Stimulated activated CD8-positive, alpha-beta memory T cell treated with anti-CD3 and anti-CD28 coated beads, Interleukin-7, amount 100 ng/mL, for 1 hour (primary cell): ENCODE results near the gene SPIN2A.
"Not testable (repeated sequence)": the region's sequence is repeated elsewhere in the genome, so short reads cannot be mapped to it uniquely, and the experiment has no call there.

ENCODE experiments used
- DNase-seq, 2 donors: peaks; one replicate each; pipeline ENCODE4 v3.0.0-alpha.2; 2020; ENCODE audit warnings: low read depth in 2 of 2

SPIN2A gene

DNA sequence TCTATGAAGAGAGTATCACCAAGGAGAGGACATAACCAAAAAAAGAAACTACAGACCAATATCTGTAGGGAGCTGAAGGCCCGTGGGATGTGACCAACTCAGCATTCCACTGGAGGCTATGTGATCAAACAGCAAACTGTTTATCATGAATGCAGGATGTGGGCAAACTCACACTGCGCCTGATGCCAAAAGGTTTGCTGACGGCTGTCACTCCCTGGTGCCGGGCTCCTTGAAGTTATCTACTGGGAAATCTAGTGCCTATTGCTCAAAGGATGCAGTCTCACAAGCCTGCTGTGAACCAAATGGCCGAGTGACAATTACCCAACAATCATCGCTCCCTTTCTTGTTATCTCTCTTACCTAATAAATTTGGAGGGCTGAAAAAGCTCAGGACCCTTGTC, 34.3 kb downstream of the SPIN2A start:
- not testable (repeated sequence) for DNase-seq
